Hematopoietic multipotent progenitor cell treated with erythropoietin and hydrocortisone succinate and interleukin-3 and kit ligand, for 15 days (in vitro differentiated cells): ENCODE data around the gene PCED1A.
A peak's percentile ranks its signal among the peaks of the same experiment; 100 is the strongest.

Source experiments
- DNase-seq: peaks from one replicate; pipeline ENCODE4 v3.0.0-alpha.2; 2015; ENCODE audit warnings: low spot score

PCED1A gene

GRCh38 chr20:2804041-2804828, 36.2 kb downstream of the PCED1A start:
- no peak for DNase-seq

GRCh38 chr20:2801286-2801728, 39.1 kb downstream of the PCED1A start:
- no peak for DNase-seq

GRCh38 chr20:2800521-2801285, 39.8 kb downstream of the PCED1A start, which contains the start of gene CPXM1:
TSS of gene CPXM1 (minus strand) at chr20:2800627. CDS start at chr20:2800572, 55 bp downstream.
- no peak for DNase-seq

- no peak for DNase-seq
Measured at GRCh38 chr20:2799688-2800520, 40.6 kb downstream of the PCED1A start.

GRCh38 chr20:2799271-2799670, 41.2 kb downstream of the PCED1A start:
- no peak for DNase-seq

GRCh38 chr20:2798814-2799213, 41.6 kb downstream of the PCED1A start:
- DNase-seq = no peak

- no peak for DNase-seq
Measured at GRCh38 chr20:2798095-2798805, 42.2 kb downstream of the PCED1A start.

GRCh38 chr20:2797136-2797983, 43.1 kb downstream of the PCED1A start:
- DNase-seq = no peak

GRCh38 chr20:2796011-2796660, 44.3 kb downstream of the PCED1A start:
- no peak for DNase-seq

GRCh38 chr20:2795451-2795850, 45.0 kb downstream of the PCED1A start:
- peak; percentile 24 for DNase-seq

GRCh38 chr20:2794866-2795447, 45.5 kb downstream of the PCED1A start:
- no peak for DNase-seq

- DNase-seq = no peak
Measured at GRCh38 chr20:2794202-2794748, 46.2 kb downstream of the PCED1A start.

- DNase-seq = no peak
Measured at GRCh38 chr20:2793471-2793870, 47.0 kb downstream of the PCED1A start.
